MM.1S (cell line): Measurements from ENCODE around the gene MCUR1.
"Not testable (repeated sequence)": the region's sequence is repeated elsewhere in the genome, so short reads cannot be mapped to it uniquely, and the experiment has no call there.

Source experiments
- CTCF ChIP-seq: fragments of 300-600 bp; sonication (generic); IDR thresholded peaks from 2 replicates; pipeline ENCODE4 v1.5.1; 2016; ENCODE audit warnings: antibody characterized with exemption, low read length, mixed read lengths
- EZH2 ChIP-seq: fragments of 300-600 bp; sonication (generic); optimal IDR thresholded peaks from 2 replicates; pipeline ENCODE3; 2017; ENCODE audit warnings: low read depth, mild to moderate bottlenecking, antibody characterized with exemption, low read length, mixed read lengths

GRCh38 chr6:13828656-13829301 lies 14.4 kb upstream of the MCUR1 start:
- not testable (repeated sequence) for TF ChIP-seq CTCF, EZH2
